Peyer's patch (tissue), 4 donors: ENCODE data around the gene ABR. TPM values are rescaled to one million over a fixed set of nuclear protein-coding genes. Genes with fewer than 3 reads are reported as not detected.
"Not testable (repeated sequence)": the region's sequence is repeated elsewhere in the genome, so short reads cannot be mapped to it uniquely, and the experiment has no call there.

Experiments used
- DNase-seq, 3 donors: peaks; one replicate each; pipeline ENCODE4 v3.0.0-alpha.2; 2017 to 2019
- H3K27ac ChIP-seq, 4 donors: fragments of 200-600 bp; sonication (generic); one replicate each; pipeline ENCODE4 v1.5.1; 2016 to 2019
- H3K27me3 ChIP-seq, 2 donors: fragments of 200-600 bp; sonication (generic); one replicate each; pipeline ENCODE4 v1.5.1; 2019
- H3K36me3 ChIP-seq, 3 donors: fragments of 200-600 bp; sonication (generic); one replicate each; pipeline ENCODE4 v1.5.1; 2016 to 2019
- H3K4me1 ChIP-seq, 4 donors: fragments of 200-600 bp; sonication (generic); one replicate each; pipeline ENCODE4 v1.5.1; 2016 to 2019
- H3K4me3 ChIP-seq, 4 donors: fragments of 200-600 bp; sonication (generic); 1 replicate in 3 of 4; 2 replicates in 1 of 4; pipeline ENCODE4 v1.5.1; 2016 to 2019; ENCODE audit warnings: mild to moderate bottlenecking in 1 of 4
- H3K9me3 ChIP-seq, 4 donors: fragments of 200-600 bp; sonication (generic); one replicate each; pipeline ENCODE4 v1.5.1; 2016 to 2019; ENCODE audit warnings: mild to moderate bottlenecking in 1 of 4
- POLR2A ChIP-seq, 2 donors: fragments of 450-650 bp; IDR thresholded peaks; one replicate each; pipeline ENCODE4 v1.5.1; 2017; ENCODE audit warnings: antibody characterized with exemption in 2 of 2, mild to moderate bottlenecking in 2 of 2, moderate library complexity in 2 of 2
- total RNA-seq, 4 donors: library from RNA; depleted of rRNA; stranded (reverse); fragments of >200 nt; gene quantifications; one replicate each; pipeline ENCODE4 v1.1.0, GENCODE V29; 2016
- TF ChIP-seq, protein P1 (sequence below), 6 experiments: fragments of 450-650 bp in 4 of 6; fragments of 200-600 bp in 2 of 6; sonication (generic) in 1 of 6; IDR thresholded peaks; one replicate each; pipeline ENCODE4 v1.5.1; 2017 to 2019; ENCODE audit warnings: antibody characterized with exemption in 6 of 6, mild to moderate bottlenecking in 3 of 6, moderate library complexity in 1 of 6

Gene ABR
- total RNA-seq, 4 donors from 2014 or later = 220 to 753 (median 440) TPM

DNA sequence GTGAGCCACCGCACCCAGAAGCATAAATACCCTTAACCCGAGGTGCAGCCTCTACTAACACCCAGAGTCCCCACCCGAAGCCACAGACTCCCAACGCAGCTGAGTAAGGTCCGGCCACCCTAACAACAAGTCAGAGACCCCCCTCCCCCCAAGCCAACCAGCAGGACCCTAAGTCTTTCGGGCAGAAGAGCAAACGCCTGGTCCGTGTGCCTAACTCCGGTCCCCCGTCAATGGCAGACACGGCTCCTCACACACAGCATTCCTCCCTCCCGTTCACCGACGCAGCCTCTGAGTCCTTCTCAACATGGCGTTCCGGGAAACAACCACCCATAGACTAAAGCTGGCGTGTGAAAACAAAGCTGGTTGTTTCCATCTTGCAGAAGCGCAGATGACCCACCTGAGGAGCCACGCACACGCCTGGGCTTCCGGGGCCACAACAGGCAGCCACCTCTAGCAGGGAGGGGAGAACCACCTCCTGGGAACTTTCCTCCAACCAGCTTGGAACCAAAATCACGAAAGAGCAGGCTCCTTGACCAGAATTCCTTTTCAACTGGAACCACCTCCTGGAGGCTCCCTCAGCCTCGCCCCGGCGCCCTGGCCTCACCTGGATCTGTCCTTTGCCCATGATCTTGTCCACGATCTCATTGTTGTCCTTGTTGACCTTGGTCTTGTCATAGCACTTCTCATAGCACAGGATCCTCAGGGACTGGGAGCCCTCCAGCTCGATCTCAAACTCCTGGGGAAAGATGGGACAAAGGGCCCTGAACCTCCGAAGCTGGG is 130.1 kb downstream of the ABR start:
- Histone ChIP-seq H3K4me1 (peaks cover 0 to 7% (median 0%) of the 10 kb centered on the region in 4 donors), H3K4me3 (no peak overlapping the region), H3K27ac (peak overlapping the region in 1 of 4 donors; percentile 12), H3K9me3 (no peaks in the 10 kb centered on the region), H3K27me3 (no peaks in the 10 kb centered on the region), H3K36me3 (peaks cover 0 to 51% (median 0%) of the 10 kb centered on the region in 3 donors)
- no peak for TF ChIP-seq POLR2A (IDR thresholded peaks at IDR 0.05)
- TF ChIP-seq, protein P1, sequence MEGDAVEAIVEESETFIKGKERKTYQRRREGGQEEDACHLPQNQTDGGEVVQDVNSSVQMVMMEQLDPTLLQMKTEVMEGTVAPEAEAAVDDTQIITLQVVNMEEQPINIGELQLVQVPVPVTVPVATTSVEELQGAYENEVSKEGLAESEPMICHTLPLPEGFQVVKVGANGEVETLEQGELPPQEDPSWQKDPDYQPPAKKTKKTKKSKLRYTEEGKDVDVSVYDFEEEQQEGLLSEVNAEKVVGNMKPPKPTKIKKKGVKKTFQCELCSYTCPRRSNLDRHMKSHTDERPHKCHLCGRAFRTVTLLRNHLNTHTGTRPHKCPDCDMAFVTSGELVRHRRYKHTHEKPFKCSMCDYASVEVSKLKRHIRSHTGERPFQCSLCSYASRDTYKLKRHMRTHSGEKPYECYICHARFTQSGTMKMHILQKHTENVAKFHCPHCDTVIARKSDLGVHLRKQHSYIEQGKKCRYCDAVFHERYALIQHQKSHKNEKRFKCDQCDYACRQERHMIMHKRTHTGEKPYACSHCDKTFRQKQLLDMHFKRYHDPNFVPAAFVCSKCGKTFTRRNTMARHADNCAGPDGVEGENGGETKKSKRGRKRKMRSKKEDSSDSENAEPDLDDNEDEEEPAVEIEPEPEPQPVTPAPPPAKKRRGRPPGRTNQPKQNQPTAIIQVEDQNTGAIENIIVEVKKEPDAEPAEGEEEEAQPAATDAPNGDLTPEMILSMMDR (IDR thresholded peaks at IDR 0.05) = no peak
- no peak for DNase-seq

DNA sequence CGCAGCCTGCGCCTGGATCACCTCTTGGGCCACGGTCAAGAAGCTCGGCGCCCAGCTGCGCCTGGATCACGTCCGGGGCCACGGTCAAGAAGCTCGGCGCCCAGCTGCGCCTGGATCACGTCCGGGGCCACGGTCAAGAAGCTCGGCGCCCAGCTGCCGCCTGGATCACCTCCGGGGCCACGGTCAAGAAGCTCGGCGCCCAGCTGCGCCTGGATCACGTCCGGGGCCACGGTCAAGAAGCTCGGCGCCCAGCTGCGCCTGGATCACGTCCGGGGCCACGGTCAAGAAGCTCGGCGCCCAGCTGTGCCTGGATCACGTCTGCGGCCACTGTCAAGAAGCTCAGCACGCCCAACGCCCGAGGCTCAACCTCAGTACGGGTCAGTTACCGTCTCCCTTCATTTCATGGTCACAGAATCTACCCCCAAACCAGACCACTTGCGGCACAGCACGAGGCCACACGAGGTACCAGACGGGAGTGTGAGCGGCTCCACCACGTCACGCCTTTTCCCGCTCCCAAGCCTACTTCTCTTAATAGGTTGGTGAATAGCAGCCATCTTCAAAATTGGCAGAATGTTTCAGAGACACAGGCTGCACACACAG is 131.2 kb downstream of the ABR start:
- Histone ChIP-seq H3K27ac (peak overlapping the region in 1 of 4 donors; percentile 75), H3K4me1 (peaks cover 0 to 12% (median 0%) of the 10 kb centered on the region in 4 donors), H3K36me3 (peaks cover 0 to 44% (median 0%) of the 10 kb centered on the region in 3 donors)
- not testable (repeated sequence) for H3K9me3 ChIP-seq, H3K27me3 ChIP-seq, DNase-seq, H3K4me3 ChIP-seq

DNA sequence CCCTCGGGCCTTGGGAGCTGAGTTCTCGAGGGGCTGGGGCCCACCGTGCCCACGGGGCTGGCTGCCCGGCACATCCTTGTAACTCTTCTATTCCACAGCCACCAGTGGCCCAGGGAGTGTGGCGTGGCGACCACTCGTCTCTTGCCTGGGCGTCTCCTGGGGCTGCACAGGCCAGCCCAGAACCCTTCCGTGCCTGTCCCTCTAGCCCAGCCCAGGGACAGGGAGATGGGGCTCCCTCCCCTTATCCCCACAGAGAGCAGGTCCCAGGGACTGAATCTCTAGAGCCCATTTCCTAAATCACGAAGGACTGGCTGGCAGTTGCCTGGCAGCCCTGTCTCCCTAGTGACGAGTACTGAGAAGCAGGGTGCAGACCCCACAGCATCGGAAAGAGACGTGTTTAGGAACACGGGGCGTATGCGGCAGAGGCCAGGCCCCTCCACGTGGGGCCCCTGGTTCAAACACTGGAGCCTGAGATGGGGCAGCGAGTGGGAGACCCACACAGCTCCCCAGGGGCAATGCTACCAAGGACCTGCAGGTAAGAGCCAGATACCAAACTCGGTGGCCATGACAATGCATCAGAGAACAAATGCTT is 131.8 kb downstream of the ABR start:
- Histone ChIP-seq H3K27ac (peak overlapping the region in 1 of 4 donors; percentile 75), H3K27me3 (no peaks in the 10 kb centered on the region), H3K9me3 (no peaks in the 10 kb centered on the region), H3K36me3 (peaks cover 0 to 45% (median 0%) of the 10 kb centered on the region in 3 donors), H3K4me1 (peaks cover 0 to 18% (median 0%) of the 10 kb centered on the region in 4 donors), H3K4me3 (no peak overlapping the region)
- no peak for DNase-seq
- no peak for TF ChIP-seq POLR2A (IDR thresholded peaks at IDR 0.05)
- TF ChIP-seq, protein P1 (IDR thresholded peaks at IDR 0.05) = no peak

DNA sequence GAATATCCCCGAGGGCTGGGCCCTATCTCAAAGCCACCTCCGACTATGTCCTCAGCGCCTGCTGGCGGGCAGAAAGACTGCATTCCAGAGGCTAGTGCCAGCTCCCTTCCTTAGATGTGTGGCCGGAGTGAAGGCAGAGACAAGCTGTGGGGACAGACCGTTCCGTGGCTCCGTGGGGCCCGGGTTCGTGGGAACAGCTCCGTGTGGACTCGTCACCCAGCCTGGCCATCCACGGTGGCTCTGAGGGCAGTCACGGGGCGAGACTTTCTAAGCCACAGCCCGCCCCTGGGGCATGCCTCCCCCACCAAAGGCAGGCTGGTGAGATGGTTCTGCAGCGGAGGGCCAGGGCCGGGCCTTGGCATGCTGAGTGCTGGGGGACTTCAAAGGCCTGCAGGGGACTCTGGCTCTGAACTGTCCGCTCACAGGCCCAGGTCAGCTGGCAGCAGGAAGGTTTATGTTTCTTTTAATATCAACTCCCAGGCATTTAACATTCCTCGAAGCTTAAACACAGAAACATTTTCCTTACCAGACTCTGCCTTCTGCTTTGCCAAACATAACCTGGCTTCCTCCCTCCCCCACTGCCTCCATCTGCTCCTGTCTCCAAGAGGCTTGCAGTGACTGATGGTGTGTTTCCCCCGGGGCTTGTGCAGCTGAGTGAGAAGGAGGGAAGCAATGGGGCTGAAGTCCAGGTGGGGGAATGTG is 132.5 kb downstream of the ABR start:
- H3K4me3 ChIP-seq = no peak overlapping the region
- H3K4me1 ChIP-seq = peaks cover 0 to 18% (median 0%) of the 10 kb centered on the region in 4 donors
- TF ChIP-seq, protein P1 (IDR thresholded peaks at IDR 0.05) = no peak
- TF ChIP-seq POLR2A (IDR thresholded peaks at IDR 0.05) = no peak
- H3K27ac ChIP-seq = peak overlapping the region in 2 of 4 donors; percentile 19 to 75
- no peaks in the 10 kb centered on the region for H3K9me3 ChIP-seq
- no peaks in the 10 kb centered on the region for H3K27me3 ChIP-seq
- H3K36me3 ChIP-seq = peaks cover 0 to 52% (median 0%) of the 10 kb centered on the region in 3 donors
- no peak for DNase-seq

DNA sequence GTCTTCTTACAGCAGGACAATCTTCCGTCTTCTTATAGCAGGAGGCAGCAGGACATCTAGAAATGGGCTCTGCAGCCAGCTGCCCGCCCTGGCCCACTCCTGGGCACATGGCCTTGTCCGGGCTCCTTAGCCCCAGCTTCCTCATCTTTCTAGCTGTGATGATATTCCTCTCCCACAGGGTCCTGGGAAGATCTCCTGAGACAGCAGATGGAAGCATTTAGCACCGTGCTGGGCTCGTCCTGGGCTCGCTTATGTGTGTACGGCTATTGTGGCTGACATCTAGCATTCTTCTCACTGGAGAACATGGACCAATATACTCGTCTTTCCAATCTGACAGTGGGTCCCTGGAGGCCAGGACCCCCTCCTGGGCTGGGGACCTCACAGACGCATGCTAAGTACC is 134.3 kb downstream of the ABR start:
- Histone ChIP-seq H3K36me3 (peaks cover 0 to 65% (median 0%) of the 10 kb centered on the region in 3 donors), H3K27me3 (no peaks in the 10 kb centered on the region), H3K4me1 (peaks cover 0 to 18% (median 0%) of the 10 kb centered on the region in 4 donors), H3K9me3 (no peaks in the 10 kb centered on the region), H3K4me3 (no peak overlapping the region), H3K27ac (peak overlapping the region in 1 of 4 donors; percentile 12)
- TF ChIP-seq, protein P1 (IDR thresholded peaks at IDR 0.05) = no peak
- no peak for TF ChIP-seq POLR2A (IDR thresholded peaks at IDR 0.05)
- no peak for DNase-seq

DNA sequence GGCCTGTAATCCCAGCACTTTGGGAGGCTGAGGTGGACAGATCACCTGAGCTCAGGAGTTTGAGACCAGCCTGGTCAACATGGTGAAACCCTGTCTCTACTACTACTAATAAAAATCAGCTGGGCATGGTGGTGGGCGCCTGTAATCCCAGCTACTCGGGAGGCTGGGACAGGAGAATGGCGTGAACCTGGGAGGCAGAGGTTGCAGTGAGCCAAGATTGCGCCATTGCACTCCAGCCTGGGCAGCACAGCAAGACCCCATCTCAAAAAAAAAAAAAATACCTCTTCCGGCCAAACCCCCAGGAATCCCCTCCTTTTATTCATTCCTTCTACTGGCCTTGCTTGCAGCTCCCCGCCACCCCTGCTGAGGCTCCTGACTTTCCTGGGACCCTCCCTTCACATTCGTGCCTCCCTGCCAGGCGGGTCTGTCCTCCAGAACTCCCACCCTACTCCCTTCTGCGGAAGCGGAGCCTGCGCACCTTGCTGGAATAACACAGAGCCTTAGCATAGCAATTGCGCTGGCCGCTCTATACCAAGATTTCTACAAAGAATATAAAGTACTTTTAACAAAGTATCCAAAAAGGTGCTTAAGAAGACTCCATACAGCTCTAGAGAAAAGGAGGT is 135.3 kb downstream of the ABR start:
- not testable (repeated sequence) for H3K9me3 ChIP-seq, H3K4me3 ChIP-seq, H3K27me3 ChIP-seq, DNase-seq
- H3K36me3 ChIP-seq = peaks cover 0 to 64% (median 0%) of the 10 kb centered on the region in 3 donors
- peak overlapping the region in 2 of 4 donors; percentile 36 to 58 for H3K27ac ChIP-seq
- peaks cover 0 to 28% (median 0%) of the 10 kb centered on the region in 4 donors for H3K4me1 ChIP-seq
